ENCODE data around the gene HMGA1.
A peak's percentile ranks its signal among the peaks of the same experiment; 100 is the strongest.

Gene HMGA1

GRCh38 chr6:34196116-34196832 lies 40.4 kb upstream of the HMGA1 start:
- in situ Hi-C loops (cut with MboI; ENCODE audit: low pct_unique_long_range_greater_than_20kb, low sequenced_read_pairs, unreplicated experiment), result no loop called here
- DNase-seq (ENCODE audit: low spot score), result peak; percentile 93
- TF ChIP-seq CTCF (IDR thresholded peaks at IDR 0.05; ENCODE audit: extremely low read depth, insufficient read depth, missing control alignments), result peak; percentile 99

- in situ Hi-C loops (cut with MboI; ENCODE audit: low pct_unique_long_range_greater_than_20kb, low sequenced_read_pairs, unreplicated experiment), result no loop called here
- DNase-seq (ENCODE audit: low spot score), result no peak
- TF ChIP-seq CTCF (IDR thresholded peaks at IDR 0.05; ENCODE audit: extremely low read depth, insufficient read depth, missing control alignments), result no peak
Observed at GRCh38 chr6:34196833-34197195, 39.9 kb upstream of the HMGA1 start.

GRCh38 chr6:34200340-34200971 lies 36.2 kb upstream of the HMGA1 start:
- DNase-seq (ENCODE audit: low spot score), result no peak
- in situ Hi-C loops (cut with MboI; ENCODE audit: low pct_unique_long_range_greater_than_20kb, low sequenced_read_pairs, unreplicated experiment), result no loop called here
- no peak for TF ChIP-seq CTCF (IDR thresholded peaks at IDR 0.05; ENCODE audit: extremely low read depth, insufficient read depth, missing control alignments)

- no peak for DNase-seq (ENCODE audit: low spot score)
- no peak for TF ChIP-seq CTCF (IDR thresholded peaks at IDR 0.05; ENCODE audit: extremely low read depth, insufficient read depth, missing control alignments)
- in situ Hi-C loops (cut with MboI; ENCODE audit: low pct_unique_long_range_greater_than_20kb, low sequenced_read_pairs, unreplicated experiment), result no loop called here
Observed at GRCh38 chr6:34201455-34202107, 35.1 kb upstream of the HMGA1 start.

GRCh38 chr6:34202329-34203201 lies 34.1 kb upstream of the HMGA1 start:
- no peak for DNase-seq (ENCODE audit: low spot score)
- no peak for TF ChIP-seq CTCF (IDR thresholded peaks at IDR 0.05; ENCODE audit: extremely low read depth, insufficient read depth, missing control alignments)
- in situ Hi-C loops (cut with MboI; ENCODE audit: low pct_unique_long_range_greater_than_20kb, low sequenced_read_pairs, unreplicated experiment), result no loop called here

- no peak for TF ChIP-seq CTCF (IDR thresholded peaks at IDR 0.05; ENCODE audit: extremely low read depth, insufficient read depth, missing control alignments)
- in situ Hi-C loops (cut with MboI; ENCODE audit: low pct_unique_long_range_greater_than_20kb, low sequenced_read_pairs, unreplicated experiment), result no loop called here
- no peak for DNase-seq (ENCODE audit: low spot score)
Observed at GRCh38 chr6:34204693-34205092, 32.0 kb upstream of the HMGA1 start.

All from GM13977 (cell line).